NCI-H510A treated with DMSO at 0.1 percent for 48 hours (cell line): ENCODE data around the gene BFSP2.
"Not testable (repeated sequence)": the region's sequence is repeated elsewhere in the genome, so short reads cannot be mapped to it uniquely, and the experiment has no call there.

Experiments used
- DNase-seq: peaks from one replicate; lab custom pipeline; 2025; lab: John Stamatoyannopoulos, UW

The BFSP2 gene

GRCh38 chr3:133479895-133480669, 80.2 kb downstream of the BFSP2 start:
- no peak for DNase-seq

- not testable (repeated sequence) for DNase-seq
These were observed 82.6 kb downstream of the BFSP2 start for GRCh38 chr3:133482474-133482873.

- no peak for DNase-seq
These were observed 86.8 kb downstream of the BFSP2 start for GRCh38 chr3:133486658-133487057.

- no peak for DNase-seq
These were observed 87.3 kb downstream of the BFSP2 start for GRCh38 chr3:133487204-133487603.

GRCh38 chr3:133487920-133488540, 88.2 kb downstream of the BFSP2 start:
- DNase-seq = no peak

GRCh38 chr3:133488785-133489367, 89.0 kb downstream of the BFSP2 start:
- DNase-seq = no peak

- no peak for DNase-seq
These were observed 89.7 kb downstream of the BFSP2 start for GRCh38 chr3:133489466-133490085.

- DNase-seq = no peak
These were observed 90.9 kb downstream of the BFSP2 start for GRCh38 chr3:133490468-133491351.

- no peak for DNase-seq
These were observed 91.7 kb downstream of the BFSP2 start for GRCh38 chr3:133491481-133492059.

- DNase-seq = no peak
These were observed 92.4 kb downstream of the BFSP2 start for GRCh38 chr3:133492159-133492741.

GRCh38 chr3:133494469-133494868, 94.6 kb downstream of the BFSP2 start:
- DNase-seq = no peak

GRCh38 chr3:133502542-133502941, 102.7 kb downstream of the BFSP2 start:
- not testable (repeated sequence) for DNase-seq

GRCh38 chr3:133503409-133503808, 103.6 kb downstream of the BFSP2 start:
- no peak for DNase-seq

- no peak for DNase-seq
These were observed 104.9 kb downstream of the BFSP2 start for GRCh38 chr3:133504736-133505135.

GRCh38 chr3:133505813-133506212, 106.0 kb downstream of the BFSP2 start:
- DNase-seq = no peak

GRCh38 chr3:133506215-133506901, 106.5 kb downstream of the BFSP2 start:
- DNase-seq = no peak

- no peak for DNase-seq
These were observed 109.6 kb downstream of the BFSP2 start for GRCh38 chr3:133509488-133509887.

- DNase-seq = no peak
These were observed 112.7 kb downstream of the BFSP2 start for GRCh38 chr3:133512416-133513089.

- no peak for DNase-seq
These were observed 114.6 kb downstream of the BFSP2 start for GRCh38 chr3:133514418-133514817.

- no peak for DNase-seq
These were observed 115.3 kb downstream of the BFSP2 start for GRCh38 chr3:133515127-133515526.
